GM18907 (cell line): Measurements from ENCODE around the gene STEEP1.

Experiments
- ATAC-seq: cut with Tn5 transposase; IDR thresholded peaks from one replicate; pipeline ENCODE4 v1.9.1; 2021; ENCODE audit warnings: mild to moderate bottlenecking, moderate library complexity; ENCODE audit not compliant: unreplicated experiment

Gene STEEP1

GRCh38 chrX:119489212-119490074, 75.8 kb downstream of the STEEP1 start:
- ATAC-seq: no peak

GRCh38 chrX:119488749-119489148, 76.5 kb downstream of the STEEP1 start:
- ATAC-seq: no peak
